A172 (cell line): ENCODE data around the gene PKMYT1. TPM values are rescaled to one million over a fixed set of nuclear protein-coding genes. Genes with fewer than 3 reads are reported as not detected.

Source experiments
- DNase-seq: peaks from one replicate; pipeline ENCODE4 v3.0.0-alpha.2; 2015; ENCODE audit warnings: low spot score
- total RNA-seq: library from RNA; depleted of rRNA; stranded (reverse); fragments of >200 nt; shearing (Covaris generic); gene quantifications from 2 replicates; pipeline ENCODE4 v1.2.3, GENCODE V29; 2014

PKMYT1 gene
- total RNA-seq, 1 experiment from 2014 or later: 50.8 TPM

DNA sequence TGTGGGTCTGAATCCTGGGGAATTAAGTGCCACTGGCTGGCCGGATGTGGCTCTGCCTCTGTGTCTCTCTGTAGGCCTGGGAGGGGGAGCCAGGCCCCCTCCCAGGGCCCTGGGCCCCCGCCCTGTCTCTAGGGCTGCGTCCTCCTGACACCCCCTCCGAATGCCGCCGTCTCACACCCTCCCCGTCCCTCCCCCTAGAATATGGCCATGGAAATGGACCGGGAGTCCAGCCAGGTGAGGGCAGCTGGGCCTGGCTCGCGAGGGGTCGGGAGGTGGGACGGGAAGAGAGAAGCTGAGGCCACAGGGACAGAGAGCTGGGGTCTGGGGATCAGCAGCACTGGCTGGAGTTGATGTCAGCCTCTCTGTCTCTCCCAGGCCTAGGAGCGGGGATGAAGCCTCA lies 16.1 kb upstream of the PKMYT1 start:
- DNase-seq: no peak

DNA sequence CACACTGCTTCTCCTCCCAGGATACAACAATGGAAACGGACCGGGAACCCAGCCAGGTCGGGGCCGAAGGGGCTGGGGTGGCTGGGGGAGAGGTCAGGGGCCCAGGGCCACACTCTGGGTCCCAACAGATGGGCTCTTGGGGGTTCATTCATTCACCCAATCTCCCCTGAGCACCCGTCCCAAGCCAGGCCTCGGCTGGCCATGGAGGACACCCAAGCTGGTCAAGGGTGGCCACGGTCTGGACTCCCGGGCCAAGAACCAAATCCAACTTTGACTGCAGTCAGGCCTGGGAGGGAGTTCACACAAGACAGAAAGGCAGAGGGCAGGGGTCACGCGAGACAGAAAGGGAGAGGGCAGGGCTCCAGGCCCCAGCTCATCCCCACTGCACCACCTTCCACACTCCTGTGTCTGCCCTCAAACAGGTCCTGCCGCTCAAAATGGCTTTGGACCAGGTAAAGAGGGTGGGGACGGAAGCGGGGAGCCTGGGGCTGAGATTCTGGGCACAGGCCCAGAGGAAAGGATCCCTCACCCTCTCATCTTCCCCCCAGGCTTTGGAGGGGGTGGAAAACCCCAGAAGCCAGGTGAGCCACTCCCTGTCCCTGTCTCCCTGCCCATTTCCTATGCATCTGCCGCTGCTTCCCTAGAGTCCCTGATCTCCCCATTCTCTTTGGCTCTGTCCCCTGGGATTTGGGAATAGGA lies 12.3 kb upstream of the PKMYT1 start:
- DNase-seq: no peak

DNA sequence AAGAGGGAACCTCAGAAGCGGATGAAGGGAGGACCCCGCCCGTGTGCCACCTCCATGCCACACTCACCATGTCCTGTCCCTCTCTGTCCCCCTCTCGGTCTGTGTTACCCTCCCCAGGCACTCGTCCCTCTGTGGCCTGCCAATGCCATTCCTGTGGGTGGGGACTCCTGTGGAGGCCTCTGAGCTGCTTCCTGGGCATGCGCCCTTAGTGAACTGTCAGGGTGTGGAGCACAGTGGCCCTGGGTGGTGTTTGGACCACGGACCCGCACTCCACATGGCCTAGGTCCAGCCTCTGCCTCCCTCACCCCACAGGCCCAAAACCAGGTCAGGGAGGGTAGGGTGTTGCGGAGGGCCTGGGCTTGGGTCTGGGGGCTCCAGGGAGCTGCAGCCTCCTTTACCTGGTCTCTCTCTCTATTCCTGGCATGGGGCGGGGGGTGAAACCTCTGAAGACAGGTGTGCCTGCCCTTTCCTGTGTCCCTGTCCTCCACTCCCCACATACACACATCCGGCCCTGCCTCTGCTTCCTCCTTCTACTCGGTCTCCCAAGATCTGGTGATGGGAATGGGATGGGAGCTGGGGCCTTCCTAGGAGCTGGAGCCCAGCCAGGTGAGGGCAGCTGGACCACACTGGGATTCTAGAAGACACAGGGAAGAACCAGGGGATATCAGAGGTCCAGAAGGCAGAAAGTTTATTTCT lies 11.5 kb upstream of the PKMYT1 start:
- no peak for DNase-seq

DNA sequence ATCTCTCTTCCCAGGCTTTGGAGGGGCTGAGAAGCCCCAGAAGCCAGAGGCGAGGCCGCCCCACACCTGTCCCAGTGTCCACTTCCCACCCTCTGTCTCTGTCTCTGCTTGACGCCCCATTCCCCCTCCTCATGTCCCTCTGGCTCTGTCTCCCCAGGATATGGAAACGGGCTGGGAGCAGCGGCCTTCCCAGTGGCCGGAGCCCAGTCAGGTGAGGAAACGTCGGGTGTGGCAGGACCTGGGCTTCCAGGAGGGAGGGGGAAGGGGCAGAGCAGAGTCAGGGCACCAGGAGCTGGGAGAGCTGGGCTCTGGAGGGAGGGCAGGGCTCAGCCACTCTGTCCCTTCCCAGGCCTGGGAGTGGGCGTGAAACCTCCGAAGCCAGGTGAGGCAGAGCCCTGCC lies 10.6 kb upstream of the PKMYT1 start:
- DNase-seq: no peak

DNA sequence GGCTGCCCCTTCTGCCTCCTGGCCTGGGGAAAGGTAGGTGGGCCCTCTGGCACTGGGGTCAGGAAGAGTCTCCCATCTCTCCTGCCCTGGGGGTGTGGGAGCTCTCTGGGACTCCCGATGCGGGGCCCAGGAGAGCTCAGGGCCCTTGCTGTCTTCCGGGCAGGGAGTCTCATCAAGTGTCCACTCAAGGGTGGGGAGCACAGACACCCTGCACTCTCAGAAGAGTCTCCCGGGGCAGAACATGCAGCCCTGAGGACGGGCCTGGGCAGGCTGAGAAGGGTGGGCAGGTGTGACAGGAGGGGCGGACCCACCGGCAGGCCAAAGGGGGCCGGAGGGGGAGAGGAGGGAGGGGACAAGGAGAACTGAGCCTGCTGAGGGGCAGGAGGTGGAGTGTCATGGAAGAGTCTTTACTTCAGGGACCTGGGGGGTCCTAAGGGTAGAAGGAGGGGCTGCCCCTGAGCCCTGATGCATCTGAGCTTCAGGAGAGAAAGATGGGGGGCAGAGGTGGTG lies 8.4 kb upstream of the PKMYT1 start:
- DNase-seq: no peak

DNA sequence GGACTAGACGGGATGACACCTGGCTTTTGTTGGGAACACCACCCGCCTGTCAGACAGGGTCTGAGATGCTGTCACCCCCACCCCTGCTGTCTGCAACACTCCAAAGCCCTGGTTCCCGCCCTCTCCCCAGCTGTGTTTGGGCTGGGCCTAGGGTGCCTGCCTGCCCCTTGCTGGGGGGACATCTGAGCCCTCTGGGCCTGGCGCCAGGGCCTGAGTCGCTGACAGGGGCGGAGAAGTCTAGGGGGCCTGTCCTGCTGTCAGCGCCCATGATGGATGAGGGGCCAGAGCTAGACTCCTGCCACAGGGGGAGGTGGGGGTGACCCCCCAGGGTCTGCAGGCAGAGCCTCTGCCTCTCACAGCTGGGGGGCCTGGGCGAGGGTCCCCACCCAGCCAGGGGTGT lies 7.6 kb upstream of the PKMYT1 start:
- no peak for DNase-seq

GRCh38 chr16:2987286-2987685 lies 7.0 kb upstream of the PKMYT1 start:
- DNase-seq: no peak

DNA sequence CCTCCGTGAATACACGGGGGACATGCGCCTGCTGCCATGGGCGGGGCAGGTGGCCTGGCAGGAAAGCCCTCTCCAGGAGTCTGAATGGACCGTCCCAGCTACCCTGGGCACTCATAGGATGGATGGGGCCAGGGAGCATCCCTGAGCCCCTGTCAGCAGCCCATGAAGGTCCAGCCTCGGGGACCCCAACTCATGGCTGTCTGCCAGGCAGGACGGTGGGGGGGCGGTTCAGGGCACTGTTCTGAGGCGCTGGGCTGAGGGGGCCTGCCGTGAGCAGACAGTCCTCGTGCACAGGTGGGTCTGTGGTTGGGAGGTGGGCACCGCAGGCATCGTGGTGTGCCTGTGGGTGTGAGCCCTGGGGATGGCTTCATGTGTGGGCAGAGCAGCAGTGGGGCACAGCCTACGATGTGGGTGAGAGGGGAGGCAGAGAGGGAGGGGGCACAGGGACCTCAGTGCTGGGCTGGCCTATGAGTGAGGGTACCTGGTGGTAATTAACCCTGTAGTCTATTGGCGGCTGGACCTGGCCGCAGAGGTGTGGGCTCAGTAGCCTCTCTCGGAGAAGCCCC lies 6.5 kb upstream of the PKMYT1 start:
- no peak for DNase-seq

GRCh38 chr16:2985893-2986355 lies 5.7 kb upstream of the PKMYT1 start:
- DNase-seq: no peak

DNA sequence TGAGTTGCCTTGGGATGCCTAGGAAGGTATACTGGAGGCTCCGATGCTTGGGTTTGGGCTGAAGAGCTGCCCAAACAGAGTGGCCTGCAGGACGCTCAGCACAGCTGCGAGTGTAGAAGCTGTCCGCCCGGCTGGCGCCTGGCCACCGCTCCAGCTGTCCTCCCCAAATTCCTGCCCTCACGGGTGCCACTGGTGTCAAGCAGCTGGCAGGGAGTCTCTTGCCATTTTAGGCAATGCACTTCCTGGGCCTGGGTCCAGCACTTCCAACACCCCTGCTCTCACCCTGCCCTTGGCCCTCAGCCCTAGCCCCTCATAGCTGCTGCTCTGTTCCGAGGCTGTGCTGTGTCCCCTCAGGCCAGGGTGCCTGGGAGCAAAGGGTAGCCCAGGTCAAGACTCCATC lies 5.2 kb upstream of the PKMYT1 start:
- DNase-seq: no peak

GRCh38 chr16:2983706-2984136 lies 3.5 kb upstream of the PKMYT1 start:
- peak; percentile 79 for DNase-seq

GRCh38 chr16:2982402-2982801 lies 2.2 kb upstream of the PKMYT1 start:
- DNase-seq: no peak

DNA sequence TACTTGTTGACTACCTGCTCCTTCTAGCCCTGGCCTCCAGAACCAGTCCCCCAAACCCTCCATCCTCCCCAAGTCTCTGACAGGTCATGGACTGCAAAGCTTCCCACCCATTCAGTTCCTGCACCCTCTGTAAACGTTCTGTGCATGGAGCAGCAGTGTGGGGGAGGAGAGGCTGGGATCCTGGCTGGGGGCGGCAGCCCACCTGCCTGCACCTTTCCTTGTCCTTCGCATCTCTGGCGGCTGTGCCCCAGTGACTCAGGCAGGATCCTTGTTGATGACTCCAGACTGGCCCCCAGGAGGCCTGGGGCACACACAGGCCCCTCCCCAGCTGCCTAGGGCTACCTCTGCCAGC lies 1.6 kb upstream of the PKMYT1 start:
- DNase-seq: no peak

- no peak for DNase-seq
These were observed 1.1 kb upstream of the PKMYT1 start for GRCh38 chr16:2981177-2981898.

DNA sequence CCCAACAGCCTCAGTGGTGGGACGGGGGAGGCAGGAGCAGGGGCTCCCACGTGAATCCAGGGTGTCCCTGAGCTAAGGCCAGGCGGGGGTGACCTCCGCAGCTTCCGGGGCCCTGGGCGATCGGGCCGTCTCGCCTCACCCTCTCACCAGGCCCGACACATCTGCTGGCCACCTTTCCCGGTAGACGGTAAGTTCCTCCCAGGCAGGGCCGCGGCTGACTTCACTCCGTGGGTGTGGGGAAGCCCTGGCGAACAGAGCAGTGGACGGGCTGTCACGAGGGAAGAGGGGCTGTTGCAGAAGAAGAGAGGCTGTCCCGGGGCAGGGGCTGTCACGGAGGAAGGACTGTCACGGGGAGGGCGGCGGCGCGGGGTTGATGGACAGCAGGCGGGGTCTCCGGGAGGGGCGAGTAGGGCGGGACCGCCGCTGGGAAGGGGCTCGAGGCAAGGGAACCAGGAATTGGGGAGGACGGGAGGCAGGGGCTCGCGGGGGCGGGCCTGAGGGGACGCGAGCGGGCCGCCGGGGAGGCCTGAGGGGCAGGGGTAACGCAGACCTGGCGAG lies 498 bp downstream of the PKMYT1 start:
- DNase-seq: no peak

- DNase-seq: no peak
These were observed 2.8 kb downstream of the PKMYT1 start for GRCh38 chr16:2977440-2977839.

GRCh38 chr16:2976673-2977072 lies 3.6 kb downstream of the PKMYT1 start:
- DNase-seq: no peak

DNA sequence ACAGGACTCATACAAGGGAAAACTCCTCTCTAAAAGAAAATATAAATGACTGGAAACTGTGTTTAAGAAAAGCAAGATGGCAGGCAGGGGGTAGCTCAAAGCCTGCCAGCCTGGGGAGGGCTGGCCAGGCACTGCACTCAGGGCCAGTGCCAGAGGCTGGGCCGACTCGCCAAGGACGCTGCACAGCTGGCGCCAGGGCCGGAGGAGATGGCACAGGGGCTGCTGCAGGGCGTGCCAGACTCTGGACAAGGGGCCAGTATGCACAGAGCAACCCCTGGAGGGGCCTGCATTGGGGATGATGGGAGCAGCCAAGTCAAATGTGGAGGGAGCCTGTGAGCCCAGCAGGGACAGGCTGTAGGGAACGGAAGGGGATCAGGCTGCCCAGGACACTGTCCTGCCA lies 4.0 kb downstream of the PKMYT1 start:
- DNase-seq: no peak

DNA sequence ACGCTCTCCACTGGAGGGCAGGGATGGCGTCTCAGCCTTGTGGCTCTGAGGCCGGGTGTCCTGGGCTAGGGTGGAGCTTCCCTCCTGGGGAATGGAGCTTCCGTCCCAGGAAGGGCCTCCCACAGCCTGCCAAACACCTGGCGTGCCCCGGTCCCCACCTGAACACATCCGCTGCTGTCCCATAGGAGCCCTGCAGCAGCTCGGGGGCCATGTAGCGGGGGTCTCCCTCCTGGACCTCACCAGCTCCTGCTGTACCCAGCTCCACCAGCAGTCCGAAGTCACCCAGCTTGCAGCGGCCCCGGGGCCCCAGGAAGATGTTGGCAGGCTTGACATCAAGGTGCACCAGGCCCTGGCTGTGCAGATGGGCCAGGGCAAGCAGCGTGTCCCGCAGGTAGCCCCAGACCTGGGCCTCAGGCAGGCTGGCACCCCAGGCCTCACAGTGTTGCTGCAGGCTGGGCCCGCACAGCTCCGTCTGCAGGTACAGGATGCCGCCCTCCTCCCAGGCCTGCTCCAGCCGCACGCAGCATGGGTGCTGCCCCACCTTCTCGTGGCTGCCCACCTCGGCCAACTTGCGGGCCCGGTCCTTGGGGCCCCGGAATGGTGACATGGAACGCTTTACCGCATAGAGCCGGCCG lies 5.0 kb downstream of the PKMYT1 start:
- no peak for DNase-seq

GRCh38 chr16:2974319-2975056 lies 5.8 kb downstream of the PKMYT1 start:
- no peak for DNase-seq
